Daoy (cell line): Measurements from ENCODE around the gene SLC38A6. TPM values are rescaled to one million over a fixed set of nuclear protein-coding genes. Genes with fewer than 3 reads are reported as not detected.
"Not testable (repeated sequence)": the region's sequence is repeated elsewhere in the genome, so short reads cannot be mapped to it uniquely, and the experiment has no call there.

Source experiments
- DNase-seq: peaks from one replicate; pipeline ENCODE4 v3.0.0-alpha.2; 2015; ENCODE audit warnings: low read depth
- total RNA-seq: library from RNA; depleted of rRNA; stranded (reverse); fragments of >200 nt; shearing (Covaris generic); gene quantifications from 2 replicates; pipeline ENCODE4 v1.2.3, GENCODE V29; 2014

SLC38A6 gene
- total RNA-seq, 1 experiment from 2014 or later, result 26.9 TPM

- no peak for DNase-seq
Measured at GRCh38 chr14:61051051-61051450, 70.0 kb downstream of the SLC38A6 start.

- no peak for DNase-seq
Measured at GRCh38 chr14:61051621-61052020, 70.6 kb downstream of the SLC38A6 start.

- DNase-seq, result no peak
Measured at GRCh38 chr14:61063461-61063860, 82.4 kb downstream of the SLC38A6 start.

- no peak for DNase-seq
Measured at GRCh38 chr14:61064210-61064609, 83.2 kb downstream of the SLC38A6 start.

- DNase-seq, result no peak
Measured at GRCh38 chr14:61064856-61065255, 83.8 kb downstream of the SLC38A6 start.

- DNase-seq, result no peak
Measured at GRCh38 chr14:61065656-61066055, 84.6 kb downstream of the SLC38A6 start.

GRCh38 chr14:61072442-61072841 is 91.4 kb downstream of the SLC38A6 start:
- not testable (repeated sequence) for DNase-seq

GRCh38 chr14:61074852-61075251 is 93.8 kb downstream of the SLC38A6 start:
- DNase-seq, result no peak

- DNase-seq, result no peak
Measured at GRCh38 chr14:61076556-61076955, 95.5 kb downstream of the SLC38A6 start.

GRCh38 chr14:61077437-61077836 is 96.4 kb downstream of the SLC38A6 start:
- DNase-seq, result no peak

GRCh38 chr14:61077951-61078720 is 97.1 kb downstream of the SLC38A6 start:
- peak; percentile 30 for DNase-seq

- peak; percentile 50 for DNase-seq
Measured at GRCh38 chr14:61080591-61081010, 99.6 kb downstream of the SLC38A6 start.

GRCh38 chr14:61088081-61088480 is 107.0 kb downstream of the SLC38A6 start:
- no peak for DNase-seq

- no peak for DNase-seq
Measured at GRCh38 chr14:61089126-61089750, 108.2 kb downstream of the SLC38A6 start.

GRCh38 chr14:61090432-61091216 is 109.6 kb downstream of the SLC38A6 start:
- no peak for DNase-seq

- DNase-seq, result no peak
Measured at GRCh38 chr14:61091657-61092273, 110.7 kb downstream of the SLC38A6 start.

- not testable (repeated sequence) for DNase-seq
Measured at GRCh38 chr14:61098096-61098495, 117.1 kb downstream of the SLC38A6 start.

- DNase-seq, result no peak
Measured at GRCh38 chr14:61098721-61099120, 117.7 kb downstream of the SLC38A6 start.

GRCh38 chr14:61099216-61099835 is 118.3 kb downstream of the SLC38A6 start:
- DNase-seq, result no peak

- DNase-seq, result no peak
Measured at GRCh38 chr14:61101803-61102548, 120.9 kb downstream of the SLC38A6 start.
